22Rv1 (cell line): Measurements from ENCODE around the gene FBXO36.

Experiments used
- CTCF ChIP-seq: fragments of 450-650 bp; IDR thresholded peaks from 2 replicates; pipeline ENCODE4 v1.5.1; 2017; ENCODE audit warnings: mild to moderate bottlenecking
- ZFX ChIP-seq: fragments of 450-650 bp; IDR thresholded peaks from 2 replicates; pipeline ENCODE4 v1.6.1; 2017; ENCODE audit warnings: antibody characterized with exemption, borderline replicate concordance

GRCh38 chr2:230060672-230061293 lies 138.5 kb downstream of the FBXO36 start:
- TF ChIP-seq CTCF: no peak
- TF ChIP-seq ZFX: no peak
